Thyroid gland (tissue), 4 donors: ENCODE results near the gene SIK3.

Source experiments
- POLR2A ChIP-seq, 2 donors: fragments of 450-650 bp; IDR thresholded peaks; one replicate each; pipeline ENCODE4 v1.6.1; 2017; ENCODE audit warnings: antibody characterized with exemption in 2 of 2, mild to moderate bottlenecking in 2 of 2, moderate library complexity in 1 of 2
- TF ChIP-seq, protein P1 (sequence below), 6 experiments: fragments of 200-600 bp in 3 of 6; fragments of 450-650 bp in 3 of 6; sonication (generic) in 3 of 6; IDR thresholded peaks; one replicate each; pipeline ENCODE4 v1.5.1; 2016 to 2019; ENCODE audit warnings: antibody characterized with exemption in 6 of 6, mild to moderate bottlenecking in 2 of 6, inconsistent platforms in 1 of 6, moderate library complexity in 1 of 6

DNA sequence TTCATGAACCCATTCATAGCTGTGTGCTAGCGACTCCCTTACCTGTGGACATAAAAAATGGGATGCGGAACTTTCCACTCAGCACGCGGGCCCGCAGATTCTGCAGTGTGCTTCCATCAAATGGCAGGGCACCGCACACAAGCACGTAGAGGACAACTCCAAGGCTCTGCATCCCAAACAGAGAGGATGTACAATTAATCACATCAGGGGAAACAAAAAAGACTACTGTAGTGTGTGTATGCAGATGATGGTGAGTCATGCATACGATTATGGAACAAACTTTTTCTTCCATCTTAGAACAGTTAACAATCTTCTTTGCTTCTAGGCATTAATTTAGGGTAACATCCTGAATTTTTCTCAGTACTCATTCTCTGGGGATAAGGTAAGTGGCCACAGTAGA lies 202.0 kb downstream of the SIK3 start:
- TF ChIP-seq POLR2A (IDR thresholded peaks at IDR 0.05): no peak
- TF ChIP-seq, protein P1, sequence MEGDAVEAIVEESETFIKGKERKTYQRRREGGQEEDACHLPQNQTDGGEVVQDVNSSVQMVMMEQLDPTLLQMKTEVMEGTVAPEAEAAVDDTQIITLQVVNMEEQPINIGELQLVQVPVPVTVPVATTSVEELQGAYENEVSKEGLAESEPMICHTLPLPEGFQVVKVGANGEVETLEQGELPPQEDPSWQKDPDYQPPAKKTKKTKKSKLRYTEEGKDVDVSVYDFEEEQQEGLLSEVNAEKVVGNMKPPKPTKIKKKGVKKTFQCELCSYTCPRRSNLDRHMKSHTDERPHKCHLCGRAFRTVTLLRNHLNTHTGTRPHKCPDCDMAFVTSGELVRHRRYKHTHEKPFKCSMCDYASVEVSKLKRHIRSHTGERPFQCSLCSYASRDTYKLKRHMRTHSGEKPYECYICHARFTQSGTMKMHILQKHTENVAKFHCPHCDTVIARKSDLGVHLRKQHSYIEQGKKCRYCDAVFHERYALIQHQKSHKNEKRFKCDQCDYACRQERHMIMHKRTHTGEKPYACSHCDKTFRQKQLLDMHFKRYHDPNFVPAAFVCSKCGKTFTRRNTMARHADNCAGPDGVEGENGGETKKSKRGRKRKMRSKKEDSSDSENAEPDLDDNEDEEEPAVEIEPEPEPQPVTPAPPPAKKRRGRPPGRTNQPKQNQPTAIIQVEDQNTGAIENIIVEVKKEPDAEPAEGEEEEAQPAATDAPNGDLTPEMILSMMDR (IDR thresholded peaks at IDR 0.05): no peak
